Coronary artery (tissue), 2 donors: ENCODE measurements around the gene PPP1R3D.
"Not testable (repeated sequence)": the region's sequence is repeated elsewhere in the genome, so short reads cannot be mapped to it uniquely, and the experiment has no call there.

Experiments used
- DNase-seq: peaks from one replicate; pipeline ENCODE4 v3.0.0-alpha.2; 2017; ENCODE audit warnings: low spot score
- H3K27ac ChIP-seq, 2 donors: fragments of 200-600 bp; sonication (generic); one replicate each; pipeline ENCODE4 v1.5.1; 2016 to 2019
- H3K4me3 ChIP-seq: fragments of 200-600 bp; sonication (generic); 2 replicates; pipeline ENCODE4 v1.5.1; 2016; ENCODE audit warnings: mild to moderate bottlenecking, moderate library complexity
- TF ChIP-seq, protein P1 (sequence below): fragments of 200-600 bp; sonication (generic); IDR thresholded peaks from one replicate; pipeline ENCODE4 v1.5.1; 2019; ENCODE audit warnings: antibody characterized with exemption

The PPP1R3D gene

DNA sequence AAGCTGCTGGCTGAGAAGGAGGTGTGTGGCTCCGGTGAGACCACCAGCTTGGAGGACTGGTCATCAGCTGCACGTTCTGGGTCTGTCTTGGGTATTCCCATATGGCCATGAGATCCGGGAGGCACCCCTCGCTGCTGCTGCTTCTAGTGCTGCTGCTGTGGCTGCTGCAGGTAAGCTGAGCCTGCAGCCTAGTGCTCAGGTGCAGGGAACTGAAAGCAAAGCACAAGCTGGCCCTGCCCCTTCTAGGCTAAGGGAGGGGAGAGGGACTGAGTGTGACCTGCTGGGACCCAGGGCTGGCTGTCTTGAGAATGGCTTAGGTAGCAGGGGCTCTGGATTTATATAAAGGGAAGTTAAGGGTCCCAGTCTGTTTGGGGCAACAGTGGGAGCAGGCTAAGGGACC is 18.5 kb upstream of the PPP1R3D start:
- TF ChIP-seq, protein P1, sequence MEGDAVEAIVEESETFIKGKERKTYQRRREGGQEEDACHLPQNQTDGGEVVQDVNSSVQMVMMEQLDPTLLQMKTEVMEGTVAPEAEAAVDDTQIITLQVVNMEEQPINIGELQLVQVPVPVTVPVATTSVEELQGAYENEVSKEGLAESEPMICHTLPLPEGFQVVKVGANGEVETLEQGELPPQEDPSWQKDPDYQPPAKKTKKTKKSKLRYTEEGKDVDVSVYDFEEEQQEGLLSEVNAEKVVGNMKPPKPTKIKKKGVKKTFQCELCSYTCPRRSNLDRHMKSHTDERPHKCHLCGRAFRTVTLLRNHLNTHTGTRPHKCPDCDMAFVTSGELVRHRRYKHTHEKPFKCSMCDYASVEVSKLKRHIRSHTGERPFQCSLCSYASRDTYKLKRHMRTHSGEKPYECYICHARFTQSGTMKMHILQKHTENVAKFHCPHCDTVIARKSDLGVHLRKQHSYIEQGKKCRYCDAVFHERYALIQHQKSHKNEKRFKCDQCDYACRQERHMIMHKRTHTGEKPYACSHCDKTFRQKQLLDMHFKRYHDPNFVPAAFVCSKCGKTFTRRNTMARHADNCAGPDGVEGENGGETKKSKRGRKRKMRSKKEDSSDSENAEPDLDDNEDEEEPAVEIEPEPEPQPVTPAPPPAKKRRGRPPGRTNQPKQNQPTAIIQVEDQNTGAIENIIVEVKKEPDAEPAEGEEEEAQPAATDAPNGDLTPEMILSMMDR, result no peak
- Histone ChIP-seq H3K4me3 (no peak overlapping the region), H3K27ac (no peak overlapping the region)
- no peak for DNase-seq

DNA sequence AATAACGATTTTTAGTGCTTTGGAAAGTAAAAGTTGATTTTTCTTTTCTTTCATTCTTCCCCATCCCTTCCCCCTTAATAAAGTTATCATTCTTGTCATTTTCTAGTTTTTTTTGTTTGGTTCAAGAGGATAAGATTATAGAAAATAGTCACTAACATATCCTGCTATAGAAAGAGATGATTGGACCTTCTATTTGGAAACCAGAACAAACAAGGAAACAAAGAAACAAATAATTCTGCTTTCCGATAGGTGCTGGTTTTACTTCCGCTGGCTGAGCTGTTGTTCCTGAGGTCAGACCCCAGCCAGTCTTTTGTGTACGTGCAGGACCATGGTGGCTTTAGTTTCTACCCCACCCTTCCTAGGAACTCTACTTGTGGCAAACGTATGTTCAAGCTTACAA is 18.0 kb upstream of the PPP1R3D start, which contains the start of gene CDH26:
CDH26 (plus strand) TSS at position 301 of the 400 bp plus-strand sequence. CDS start 304 bp downstream, outside the sequence.
- DNase-seq, result no peak
- Histone ChIP-seq H3K27ac (no peak within 1 kb of the TSS), H3K4me3 (no peak within 1 kb of the TSS)
- TF ChIP-seq, protein P1, result no peak

DNA sequence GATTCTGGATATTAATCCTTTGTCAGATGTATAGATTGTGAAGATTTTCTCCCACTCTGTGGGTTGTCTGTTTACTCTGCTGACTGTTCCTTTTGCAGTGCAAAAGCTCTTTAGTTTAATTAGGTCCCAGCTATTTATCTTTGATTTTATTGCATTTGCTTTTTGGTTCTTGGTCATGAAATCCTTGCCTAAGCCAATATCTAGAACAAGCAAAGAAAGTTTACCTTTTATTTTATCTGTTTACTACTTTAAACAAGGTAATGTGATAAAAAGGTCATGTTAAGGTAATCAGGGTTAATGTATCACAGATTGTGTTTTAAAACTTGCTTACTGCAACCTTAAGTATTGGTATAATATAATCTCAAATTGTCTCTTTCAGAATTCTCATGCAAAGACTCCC is 17.5 kb upstream of the PPP1R3D start:
- not testable (repeated sequence) for H3K4me3 ChIP-seq, DNase-seq, H3K27ac ChIP-seq

DNA sequence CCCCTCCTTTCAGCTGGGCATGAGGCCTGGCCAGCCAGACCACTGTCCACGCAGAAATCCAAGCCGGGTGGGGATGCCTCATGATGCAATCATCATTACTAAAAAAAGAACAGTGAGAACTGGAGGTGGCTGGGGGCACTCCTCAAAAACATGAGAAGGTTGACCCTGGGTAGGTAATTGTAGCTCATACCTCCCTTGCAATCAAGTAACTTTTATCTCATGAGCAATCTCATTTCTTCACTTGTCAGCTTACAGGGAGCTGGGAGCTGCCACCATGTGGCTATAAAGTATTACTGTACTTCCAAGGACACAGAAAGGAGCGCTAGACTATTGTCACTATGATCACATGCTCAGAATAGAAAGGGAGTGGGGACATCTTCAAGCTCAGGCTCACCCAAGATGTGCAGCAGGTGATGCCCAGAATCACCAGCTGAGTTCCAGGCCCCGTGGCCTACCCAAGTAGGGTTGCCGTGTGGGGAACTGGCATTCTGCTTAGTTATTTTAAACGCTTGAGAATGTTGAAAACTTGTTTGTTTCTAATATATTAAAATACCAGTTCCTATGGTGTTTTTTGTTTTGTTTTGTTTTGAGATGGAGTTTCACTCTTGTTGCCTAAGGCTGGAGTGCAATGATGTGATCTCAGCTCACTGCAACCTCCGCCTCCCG is 15.2 kb upstream of the PPP1R3D start:
- Histone ChIP-seq H3K4me3 (no peak overlapping the region), H3K27ac (no peak overlapping the region)
- TF ChIP-seq, protein P1, result no peak
- DNase-seq, result no peak

DNA sequence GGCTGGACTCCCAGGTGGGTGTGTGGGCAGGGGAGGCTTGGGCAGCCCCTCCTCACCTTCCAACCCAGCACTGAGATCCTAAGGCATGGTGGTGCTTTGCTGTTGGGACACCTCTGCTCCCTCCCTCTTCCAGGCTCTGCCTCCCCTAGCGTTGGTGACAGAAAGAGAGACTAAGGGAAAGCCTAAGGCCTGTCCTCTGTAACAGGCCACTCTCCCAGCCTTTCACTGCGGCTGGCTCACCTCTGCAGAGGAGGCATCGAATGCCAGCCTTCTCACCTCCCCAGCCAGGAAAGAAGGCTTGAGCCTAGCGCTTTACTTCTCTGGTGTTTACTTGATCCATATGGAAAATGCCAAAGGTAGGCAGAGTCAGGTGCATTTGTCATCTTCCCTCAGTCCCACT is 14.6 kb upstream of the PPP1R3D start:
- no peak overlapping the region for H3K4me3 ChIP-seq
- TF ChIP-seq, protein P1, result no peak

DNA sequence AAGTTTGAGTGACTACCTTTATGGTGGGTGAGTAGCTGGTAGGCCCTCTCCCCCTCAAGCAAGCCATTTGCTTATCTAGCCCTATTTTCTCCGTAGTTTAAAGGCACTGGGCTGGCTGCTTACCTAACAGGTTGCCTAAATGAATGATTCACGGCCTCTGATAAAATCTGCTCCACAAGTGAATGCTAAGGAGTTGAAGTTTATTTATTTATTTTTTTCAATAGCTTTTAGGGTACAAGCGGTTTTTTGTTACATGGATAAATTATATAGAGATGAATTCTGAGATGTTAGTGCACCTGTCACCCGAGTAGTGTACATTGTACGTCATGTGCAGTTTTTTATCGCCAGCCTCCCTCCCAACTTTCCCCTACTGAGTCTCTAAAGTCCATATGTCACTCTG is 9.8 kb upstream of the PPP1R3D start:
- DNase-seq, result no peak
- no peak overlapping the region for H3K27ac ChIP-seq
- TF ChIP-seq, protein P1, result no peak

More for the DNA sequence above, 14.6 kb upstream of the PPP1R3D start:
- H3K27ac ChIP-seq, result no peak overlapping the region
- no peak for DNase-seq

DNA sequence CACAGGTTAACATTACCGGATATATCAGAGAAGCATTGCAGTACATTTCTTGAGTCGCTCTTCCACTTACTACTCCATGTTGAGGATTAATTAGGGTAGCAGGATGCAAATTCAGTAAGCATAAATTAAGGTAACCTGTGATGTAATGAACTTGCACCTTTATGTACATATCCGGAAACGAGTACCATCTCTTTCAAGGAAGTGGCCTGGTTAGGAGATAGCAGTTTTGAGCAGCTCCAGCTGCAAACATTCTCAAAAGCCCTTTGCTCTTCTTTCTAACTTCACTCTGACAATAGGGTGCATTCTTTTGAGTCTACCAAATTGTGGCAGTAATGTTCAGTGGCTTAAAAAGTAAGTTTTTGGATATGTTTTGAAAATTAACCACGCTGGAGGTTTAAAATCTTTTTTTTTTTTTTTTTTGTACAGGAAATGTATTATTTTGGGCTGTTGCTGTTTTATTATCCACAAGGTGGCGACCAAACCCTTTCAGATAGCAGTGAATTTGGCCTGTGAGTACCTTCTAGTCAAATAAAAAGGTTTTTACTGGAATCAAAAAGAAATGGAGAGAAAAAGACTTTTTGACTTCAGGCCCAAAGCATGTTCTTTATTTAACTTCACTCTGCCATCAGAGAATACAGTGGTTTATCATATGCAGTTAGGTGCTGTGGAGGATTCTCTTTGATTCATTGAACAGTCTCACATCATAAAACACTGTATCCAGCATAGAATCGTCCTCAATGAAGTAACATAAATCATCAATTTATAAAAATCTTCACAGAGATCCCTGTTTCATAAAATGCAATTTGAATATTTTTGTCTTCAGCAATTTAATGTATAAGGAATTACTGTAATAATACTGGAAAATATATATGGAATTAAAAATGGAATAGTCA is 9.0 kb upstream of the PPP1R3D start:
- H3K4me3 ChIP-seq, result no peak overlapping the region
- TF ChIP-seq, protein P1, result peak; percentile 47
- no peak overlapping the region for H3K27ac ChIP-seq
- no peak for DNase-seq

More for the DNA sequence above, 9.8 kb upstream of the PPP1R3D start:
- H3K4me3 ChIP-seq, result no peak overlapping the region
